ENCODE results near the gene DOC2B. TPM values are rescaled to one million over a fixed set of nuclear protein-coding genes. Genes with fewer than 3 reads are reported as not detected.

Gene DOC2B
- total RNA-seq, 2 experiments from 2014 or later, result not detected

GRCh38 chr17:149897-150584, 31.4 kb downstream of the DOC2B start:
- no peak for TF ChIP-seq CTCF (IDR thresholded peaks at IDR 0.05)
- intact Hi-C loops (cut with micrococcal nuclease), result no loop called here
- no peak for ATAC-seq
- Mint-ChIP-seq H3K27ac (no peak overlapping the region), H3K27me3 (no peaks in the 10 kb centered on the region), H3K4me3 (no peak overlapping the region), H3K4me1 (ENCODE audit: low read depth) (no peaks in the 10 kb centered on the region), H3K36me3 (ENCODE audit: low read depth) (no peaks in the 10 kb centered on the region), H3K9me3 (no peaks in the 10 kb centered on the region)
- ChIA-PET CTCF (interaction anchor here (1.1 kb wide), 1 partner anchor 849 kb away, joined by 3 read pairs; no protein-coding TSS in a partner anchor), POLR2A (no interaction called here)
- DNase-seq, result no peak

GRCh38 chr17:149231-149630, 32.2 kb downstream of the DOC2B start:
- no peak overlapping the region for H3K27ac Mint-ChIP-seq
- no peak for ATAC-seq
- H3K4me1 Mint-ChIP-seq (ENCODE audit: low read depth), result no peaks in the 10 kb centered on the region
- H3K4me3 Mint-ChIP-seq, result no peak overlapping the region
- no peak for DNase-seq
- intact Hi-C loops (cut with micrococcal nuclease), result no loop called here
- no peak for TF ChIP-seq CTCF (IDR thresholded peaks at IDR 0.05)
- ChIA-PET POLR2A (interaction anchor here (0.6 kb wide), 1 partner anchor 37 kb away, joined by 4 read pairs; no protein-coding TSS in a partner anchor), CTCF (interaction anchor here (0.9 to 1.4 kb wide), 3 partner anchors 237 to 849 kb away, joined by 3 to 4 read pairs (median 3); no protein-coding TSS in a partner anchor)
- no peaks in the 10 kb centered on the region for H3K27me3 Mint-ChIP-seq
- H3K36me3 Mint-ChIP-seq (ENCODE audit: low read depth), result no peaks in the 10 kb centered on the region
- no peaks in the 10 kb centered on the region for H3K9me3 Mint-ChIP-seq

- H3K9me3 Mint-ChIP-seq, result no peaks in the 10 kb centered on the region
- H3K27ac Mint-ChIP-seq, result no peak overlapping the region
- no peak for DNase-seq
- no peak for ATAC-seq
- POLR2A ChIA-PET, result interaction anchor here (0.6 kb wide), 1 partner anchor 38 kb away, joined by 4 read pairs; no protein-coding TSS in a partner anchor
- H3K36me3 Mint-ChIP-seq (ENCODE audit: low read depth), result no peaks in the 10 kb centered on the region
- H3K4me3 Mint-ChIP-seq, result no peak overlapping the region
- H3K4me1 Mint-ChIP-seq (ENCODE audit: low read depth), result no peaks in the 10 kb centered on the region
- CTCF ChIA-PET, result interaction anchor here (0.9 to 1.4 kb wide), 3 partner anchors 237 to 850 kb away, joined by 3 to 4 read pairs (median 3); no protein-coding TSS in a partner anchor
- no peak for TF ChIP-seq CTCF (IDR thresholded peaks at IDR 0.05)
- intact Hi-C loops (cut with micrococcal nuclease), result no loop called here
- H3K27me3 Mint-ChIP-seq, result no peaks in the 10 kb centered on the region
Observed at GRCh38 chr17:148757-149156, 32.7 kb downstream of the DOC2B start.

GRCh38 chr17:147796-148740, 33.4 kb downstream of the DOC2B start:
- Mint-ChIP-seq H3K9me3 (no peaks in the 10 kb centered on the region), H3K36me3 (ENCODE audit: low read depth) (no peaks in the 10 kb centered on the region), H3K4me3 (no peak overlapping the region), H3K27ac (no peak overlapping the region), H3K4me1 (ENCODE audit: low read depth) (peaks cover 2% of the 10 kb centered on the region), H3K27me3 (no peaks in the 10 kb centered on the region)
- DNase-seq (no peak), ATAC-seq (no peak)
- TF ChIP-seq CTCF (IDR thresholded peaks at IDR 0.05), result no peak
- POLR2A ChIA-PET, result no interaction called here
- CTCF ChIA-PET, result interaction anchor here (0.9 to 1.4 kb wide), 2 partner anchors 238 to 264 kb away, joined by 3 to 4 read pairs; no protein-coding TSS in a partner anchor
- intact Hi-C loops (cut with micrococcal nuclease), result no loop called here
